B cell (primary cell): ENCODE results near the gene KIF22.
"Not testable (repeated sequence)": the region's sequence is repeated elsewhere in the genome, so short reads cannot be mapped to it uniquely, and the experiment has no call there.

Experiments
- EZH2 ChIP-seq: IDR thresholded peaks from 2 replicates; pipeline ENCODE4 v1.6.1; 2012; ENCODE audit warnings: borderline replicate concordance, low read depth, mild to moderate bottlenecking, moderate library complexity, low read length; ENCODE audit not compliant: insufficient read depth, poor library complexity, severe bottlenecking
- TF ChIP-seq, protein P1 (sequence below): fragments of 200-600 bp; IDR thresholded peaks from one replicate; pipeline ENCODE4 v1.8.0; 2022; ENCODE audit warnings: antibody characterized with exemption, mild to moderate bottlenecking

DNA sequence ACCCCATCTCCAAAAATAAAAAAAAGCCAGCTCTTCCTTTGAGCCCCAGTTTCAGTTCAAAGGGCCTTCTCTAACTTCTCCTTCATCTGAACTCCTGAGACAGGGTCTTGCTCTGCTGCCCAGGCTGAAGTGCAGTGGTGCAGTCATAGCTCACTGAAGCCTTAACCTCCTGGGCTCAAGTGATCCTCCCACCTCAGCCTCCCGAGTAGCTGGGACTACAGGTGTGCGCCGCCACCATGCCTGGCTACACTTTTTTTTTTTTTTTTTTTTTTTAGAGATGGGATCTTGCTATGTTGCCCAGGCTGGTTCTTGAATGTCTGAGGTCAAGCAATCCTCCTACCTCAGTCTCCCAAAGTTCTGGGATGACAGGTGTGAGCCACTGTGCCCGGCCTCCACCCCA lies 42.7 kb downstream of the KIF22 start:
- TF ChIP-seq, protein P1, sequence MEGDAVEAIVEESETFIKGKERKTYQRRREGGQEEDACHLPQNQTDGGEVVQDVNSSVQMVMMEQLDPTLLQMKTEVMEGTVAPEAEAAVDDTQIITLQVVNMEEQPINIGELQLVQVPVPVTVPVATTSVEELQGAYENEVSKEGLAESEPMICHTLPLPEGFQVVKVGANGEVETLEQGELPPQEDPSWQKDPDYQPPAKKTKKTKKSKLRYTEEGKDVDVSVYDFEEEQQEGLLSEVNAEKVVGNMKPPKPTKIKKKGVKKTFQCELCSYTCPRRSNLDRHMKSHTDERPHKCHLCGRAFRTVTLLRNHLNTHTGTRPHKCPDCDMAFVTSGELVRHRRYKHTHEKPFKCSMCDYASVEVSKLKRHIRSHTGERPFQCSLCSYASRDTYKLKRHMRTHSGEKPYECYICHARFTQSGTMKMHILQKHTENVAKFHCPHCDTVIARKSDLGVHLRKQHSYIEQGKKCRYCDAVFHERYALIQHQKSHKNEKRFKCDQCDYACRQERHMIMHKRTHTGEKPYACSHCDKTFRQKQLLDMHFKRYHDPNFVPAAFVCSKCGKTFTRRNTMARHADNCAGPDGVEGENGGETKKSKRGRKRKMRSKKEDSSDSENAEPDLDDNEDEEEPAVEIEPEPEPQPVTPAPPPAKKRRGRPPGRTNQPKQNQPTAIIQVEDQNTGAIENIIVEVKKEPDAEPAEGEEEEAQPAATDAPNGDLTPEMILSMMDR: not testable (repeated sequence)
- TF ChIP-seq EZH2: not testable (repeated sequence)
